22Rv1 (cell line): ENCODE data around the gene ALOX5AP.

Source experiments
- ZFX ChIP-seq: fragments of 450-650 bp; IDR thresholded peaks from 2 replicates; pipeline ENCODE4 v1.6.1; 2017; ENCODE audit warnings: antibody characterized with exemption, borderline replicate concordance
- TF ChIP-seq, protein P1 (sequence below): fragments of 450-650 bp; IDR thresholded peaks from 2 replicates; pipeline ENCODE4 v1.5.1; 2017; ENCODE audit warnings: mild to moderate bottlenecking

DNA sequence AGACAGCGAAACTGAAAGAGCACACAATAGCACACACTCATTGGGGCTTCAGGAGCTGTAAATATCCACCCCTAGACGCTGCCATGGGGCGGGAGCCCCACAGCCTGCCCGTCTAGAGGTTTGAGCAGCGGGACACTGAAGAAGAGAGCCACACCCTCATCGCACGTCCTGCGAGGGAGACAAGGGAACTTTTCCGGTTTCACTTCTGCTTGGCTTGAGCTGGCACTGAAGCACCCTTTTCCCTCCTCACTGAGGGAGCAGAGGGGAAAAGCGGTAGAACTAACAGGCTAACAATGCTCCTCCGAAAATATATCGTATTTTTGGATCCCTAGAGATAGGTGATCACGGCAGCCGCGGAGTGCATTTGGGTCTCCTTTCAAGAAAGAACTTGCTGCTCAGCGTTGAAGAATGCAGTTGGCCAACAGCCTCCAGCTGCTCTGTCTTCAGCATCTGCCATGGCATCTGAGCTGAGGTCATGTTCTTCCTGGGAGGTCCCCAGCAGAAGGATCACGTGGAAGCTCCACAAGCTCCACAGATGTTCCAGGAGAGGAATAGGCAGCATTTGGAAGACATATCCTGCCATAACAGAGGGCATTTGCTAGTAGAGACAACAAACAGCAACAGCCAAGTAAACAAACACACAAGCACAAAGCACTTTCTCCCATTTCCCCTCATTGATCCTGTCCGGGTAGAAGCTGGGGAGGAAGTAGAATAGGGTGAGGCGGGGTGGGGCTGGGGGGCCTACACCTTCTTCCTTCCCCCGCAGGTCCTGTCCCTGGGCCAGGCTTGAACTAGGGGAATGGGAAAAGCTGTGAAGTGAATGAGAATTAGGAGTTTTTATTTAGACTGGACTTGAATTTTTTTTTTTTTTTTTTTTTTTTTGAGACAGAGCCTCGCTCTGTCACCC lies 44.8 kb upstream of the ALOX5AP start:
- TF ChIP-seq, protein P1, sequence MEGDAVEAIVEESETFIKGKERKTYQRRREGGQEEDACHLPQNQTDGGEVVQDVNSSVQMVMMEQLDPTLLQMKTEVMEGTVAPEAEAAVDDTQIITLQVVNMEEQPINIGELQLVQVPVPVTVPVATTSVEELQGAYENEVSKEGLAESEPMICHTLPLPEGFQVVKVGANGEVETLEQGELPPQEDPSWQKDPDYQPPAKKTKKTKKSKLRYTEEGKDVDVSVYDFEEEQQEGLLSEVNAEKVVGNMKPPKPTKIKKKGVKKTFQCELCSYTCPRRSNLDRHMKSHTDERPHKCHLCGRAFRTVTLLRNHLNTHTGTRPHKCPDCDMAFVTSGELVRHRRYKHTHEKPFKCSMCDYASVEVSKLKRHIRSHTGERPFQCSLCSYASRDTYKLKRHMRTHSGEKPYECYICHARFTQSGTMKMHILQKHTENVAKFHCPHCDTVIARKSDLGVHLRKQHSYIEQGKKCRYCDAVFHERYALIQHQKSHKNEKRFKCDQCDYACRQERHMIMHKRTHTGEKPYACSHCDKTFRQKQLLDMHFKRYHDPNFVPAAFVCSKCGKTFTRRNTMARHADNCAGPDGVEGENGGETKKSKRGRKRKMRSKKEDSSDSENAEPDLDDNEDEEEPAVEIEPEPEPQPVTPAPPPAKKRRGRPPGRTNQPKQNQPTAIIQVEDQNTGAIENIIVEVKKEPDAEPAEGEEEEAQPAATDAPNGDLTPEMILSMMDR = no peak
- no peak for TF ChIP-seq ZFX
